Measurements from ENCODE around the gene GLT8D2.

DNA sequence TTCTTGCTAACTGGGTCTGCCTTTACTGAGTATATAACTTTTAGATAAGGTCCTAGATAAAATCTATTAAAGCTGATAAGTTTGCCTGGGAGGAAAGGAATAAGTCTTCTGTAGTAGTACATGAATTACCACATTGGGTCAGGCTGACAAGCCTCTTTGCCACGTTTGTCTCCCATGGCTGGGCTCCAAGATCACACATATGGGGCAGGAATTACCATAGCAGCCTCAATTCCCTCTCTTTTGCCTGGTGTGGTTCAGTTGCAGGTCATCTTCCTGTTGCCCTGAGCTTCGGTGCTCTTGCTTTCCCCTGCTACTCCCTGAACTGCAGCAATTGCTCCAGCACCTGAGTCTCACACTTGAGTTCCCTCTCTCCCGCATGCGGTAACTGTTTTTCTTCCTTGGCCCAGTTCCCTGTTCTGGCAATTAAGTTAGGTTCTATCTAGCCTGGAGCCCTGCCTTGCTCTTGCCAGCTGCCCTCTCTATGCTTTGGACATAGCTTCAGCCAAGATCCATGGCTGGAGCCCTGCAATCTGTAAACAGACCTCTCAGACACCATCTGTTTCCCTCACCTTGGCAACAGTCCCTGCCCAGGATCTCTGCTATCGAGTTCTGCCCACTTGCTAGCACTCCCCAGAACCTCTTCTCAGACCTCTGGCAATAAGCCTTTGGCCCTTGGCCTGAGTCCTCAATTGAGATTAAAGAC, 5.8 kb upstream of the GLT8D2 start:
- TF ChIP-seq, protein P1, sequence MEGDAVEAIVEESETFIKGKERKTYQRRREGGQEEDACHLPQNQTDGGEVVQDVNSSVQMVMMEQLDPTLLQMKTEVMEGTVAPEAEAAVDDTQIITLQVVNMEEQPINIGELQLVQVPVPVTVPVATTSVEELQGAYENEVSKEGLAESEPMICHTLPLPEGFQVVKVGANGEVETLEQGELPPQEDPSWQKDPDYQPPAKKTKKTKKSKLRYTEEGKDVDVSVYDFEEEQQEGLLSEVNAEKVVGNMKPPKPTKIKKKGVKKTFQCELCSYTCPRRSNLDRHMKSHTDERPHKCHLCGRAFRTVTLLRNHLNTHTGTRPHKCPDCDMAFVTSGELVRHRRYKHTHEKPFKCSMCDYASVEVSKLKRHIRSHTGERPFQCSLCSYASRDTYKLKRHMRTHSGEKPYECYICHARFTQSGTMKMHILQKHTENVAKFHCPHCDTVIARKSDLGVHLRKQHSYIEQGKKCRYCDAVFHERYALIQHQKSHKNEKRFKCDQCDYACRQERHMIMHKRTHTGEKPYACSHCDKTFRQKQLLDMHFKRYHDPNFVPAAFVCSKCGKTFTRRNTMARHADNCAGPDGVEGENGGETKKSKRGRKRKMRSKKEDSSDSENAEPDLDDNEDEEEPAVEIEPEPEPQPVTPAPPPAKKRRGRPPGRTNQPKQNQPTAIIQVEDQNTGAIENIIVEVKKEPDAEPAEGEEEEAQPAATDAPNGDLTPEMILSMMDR (IDR thresholded peaks at IDR 0.05; ENCODE audit: insufficient read depth, low read length) = no peak
- TF ChIP-seq SPI1 (IDR thresholded peaks at IDR 0.05; ENCODE audit: borderline replicate concordance, low read depth) = no peak
- TF ChIP-seq GABPA (IDR thresholded peaks at IDR 0.05; ENCODE audit: low read depth) = no peak
- TF ChIP-seq POLR2AphosphoS5 (IDR thresholded peaks at IDR 0.05; ENCODE audit: low read depth) = no peak
